Mammary microvascular endothelial cell (primary cell): ENCODE results near the gene GSDME. TPM values are rescaled to one million over a fixed set of nuclear protein-coding genes. Genes with fewer than 3 reads are reported as not detected.

ENCODE experiments used
- total RNA-seq: library from RNA; depleted of rRNA; stranded (reverse); fragments of >200 nt; gene quantifications from 2 replicates; pipeline ENCODE4 v1.2.3, GENCODE V29; 2015

GSDME gene
- total RNA-seq = 32.9 and 34.9 TPM in 2 replicates

GRCh38 chr7:24757353-24758275 lies at the start of gene GSDME:
TSS of gene GSDME (minus strand) at chr7:24757464. CDS start at chr7:24749774, 7,690 bp downstream.

Other genes starting within 250 kb of the GSDME start
- 2.7 and 7.3 TPM in 2 replicates for gene PALS2, start 184.0 kb downstream of the GSDME start, total RNA-seq
- gene OSBPL3, start 222.7 kb upstream of the GSDME start, total RNA-seq = 25.6 and 28.7 TPM in 2 replicates